ENCODE measurements around the gene KMT2D. TPM values are rescaled to one million over a fixed set of nuclear protein-coding genes. Genes with fewer than 3 reads are reported as not detected.

The KMT2D gene
- total and polyA plus RNA-seq, 2 of the 8 experiments (the other 6 are each of a cell fraction or from before 2014, with no cell fraction given) = 9.1 to 86.3 TPM

DNA sequence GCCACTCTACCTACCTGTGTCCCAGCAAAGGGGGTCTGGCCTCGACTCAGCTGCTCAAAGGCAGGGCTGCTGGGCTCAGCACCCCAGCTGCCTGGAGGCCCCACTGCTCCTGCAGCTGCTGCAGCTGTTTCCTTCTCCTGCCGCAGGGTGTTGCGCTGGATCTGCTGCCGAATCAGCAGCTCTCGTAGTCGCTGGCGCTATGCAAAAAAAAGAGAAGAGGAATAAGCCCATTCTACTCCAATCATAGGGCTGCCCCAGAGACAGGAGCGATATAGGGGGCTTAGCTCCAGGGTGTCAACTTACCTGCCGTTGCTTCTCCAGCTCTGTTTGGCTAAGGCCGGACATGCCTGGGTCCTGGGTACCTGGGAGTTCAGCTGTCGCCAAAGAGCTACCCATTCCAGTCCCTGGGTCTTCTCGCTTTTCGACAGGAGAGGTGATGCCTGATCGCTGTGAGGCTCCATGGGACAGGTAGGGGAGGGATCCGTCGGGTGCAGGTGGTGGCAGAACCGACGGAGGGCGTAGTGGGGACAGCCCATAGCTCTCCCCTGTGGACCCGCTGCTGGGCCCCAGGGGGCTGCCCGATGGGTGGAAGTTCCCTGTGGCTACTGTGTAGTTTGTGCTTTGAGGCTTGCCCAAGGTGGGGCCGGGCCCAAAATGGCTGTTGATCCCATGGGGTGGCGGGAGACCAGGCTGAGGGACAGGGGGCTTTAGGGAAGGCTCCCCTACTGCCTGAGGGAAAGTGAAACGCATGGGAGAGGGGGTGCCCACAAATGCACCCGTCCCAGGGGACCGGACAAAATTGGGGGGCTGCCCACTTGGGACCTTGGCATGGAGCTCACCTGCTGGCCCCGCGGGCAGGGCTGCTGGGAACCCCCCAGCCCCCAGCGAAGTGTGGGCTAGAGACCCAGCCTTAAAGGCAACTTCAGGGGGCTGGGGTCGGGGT lies 20.9 kb downstream of the KMT2D start:
- DNase-seq (ENCODE audit: low read depth in 1 of 2, low spot score in 2 of 2) = no peak
- Histone ChIP-seq H3K18ac (ENCODE audit: extremely low read depth, low read length) (no peak overlapping the region), H2AK5ac (ENCODE audit: low read depth, low read length) (no peak overlapping the region), H3K27ac (ENCODE audit: low read depth, low read length) (no peak overlapping the region), H3K23me2 (ENCODE audit: low read depth, low read length) (no peaks in the 10 kb centered on the region), H4K91ac (replicated peaks; ENCODE audit: insufficient read length, low read length) (no peak overlapping the region), H3K14ac (ENCODE audit: insufficient read length) (no peak overlapping the region), H2BK120ac (replicated peaks; ENCODE audit: low read depth, low read length) (no peak overlapping the region), H3K23ac (ENCODE audit: insufficient read length) (no peak overlapping the region), H3K9me3 (ENCODE audit: insufficient read depth in 2 of 2, low read depth in 1 of 2, low read length in 1 of 2) (no peaks in the 10 kb centered on the region), H3K56ac (replicated peaks; ENCODE audit: insufficient read length, low read depth, low read length) (no peak overlapping the region), H3K9ac (replicated peaks in 1 of 4; ENCODE audit: extremely low read depth in 1 of 4, low read depth in 3 of 4, low read length in 3 of 4) (no peak overlapping the region), H3K4me2 (ENCODE audit: insufficient read depth in 1 of 2, low read depth in 2 of 2, low read length in 2 of 2) (no peak overlapping the region), H3K27me3 (replicated peaks in 1 of 4; ENCODE audit: control insufficient read depth in 3 of 4, extremely low read depth in 1 of 4, insufficient read depth in 3 of 4, low read length in 3 of 4) (no peaks in the 10 kb centered on the region), H3K4ac (replicated peaks; ENCODE audit: insufficient read length, low read depth, low read length) (no peak overlapping the region), H3K4me1 (replicated peaks in 1 of 4; ENCODE audit: control insufficient read depth in 3 of 4, insufficient read depth in 4 of 4, low read length in 3 of 4) (no peaks in the 10 kb centered on the region), H2BK5ac (ENCODE audit: low read depth, low read length) (no peak overlapping the region), H2BK20ac (ENCODE audit: low read length) (no peak overlapping the region), H3K79me1 (ENCODE audit: low read depth, low read length) (no peaks in the 10 kb centered on the region; the same call in 1 of the 2 replicates), H2BK15ac (ENCODE audit: low read length) (no peak overlapping the region), H4K8ac (ENCODE audit: extremely low read depth, insufficient read depth, low read length) (no peak overlapping the region), H2AFZ (ENCODE audit: low read length) (no peak overlapping the region), H3K4me3 (ENCODE audit: extremely low read depth in 1 of 4, insufficient read depth in 2 of 4, low read depth in 3 of 4, low read length in 4 of 4) (no peak overlapping the region), H4K5ac (ENCODE audit: insufficient read length, low read depth, low read length) (no peak overlapping the region), H3K79me2 (ENCODE audit: control insufficient read depth in 1 of 2, insufficient read depth in 2 of 2, low read length in 2 of 2) (no peaks in the 10 kb centered on the region), H3K36me3 (ENCODE audit: control insufficient read depth in 2 of 4, insufficient read depth in 4 of 4, low read length in 3 of 4) (peaks cover 49 to 89% (median 80%) of the 10 kb centered on the region in 4 experiments), H2BK12ac (ENCODE audit: low read depth, low read length) (no peak overlapping the region), H4K20me1 (replicated peaks in 1 of 2; ENCODE audit: control insufficient read depth in 1 of 2, insufficient read depth in 2 of 2, low read length in 2 of 2) (peaks cover 15 to 34% of the 10 kb centered on the region in 2 experiments)
- POLR2A ChIA-PET (ENCODE audit: partially characterized antibody) = interaction anchor here (0.6 to 22.2 kb wide), 6 partner anchors 1 to 376 kb away, joined by 3 to 339 read pairs (median 3); no protein-coding TSS in a partner anchor
- 93% methylated on average over 27 of the region's 30 CpGs; no CpG with 5 or more reads in 1 of the 2 experiments for WGBS, 2 experiments (ENCODE audit: extremely low coverage in 1 of 2, insufficient coverage in 1 of 2, insufficient read length in 1 of 2, insufficient replicate concordance in 2 of 2, low coverage in 1 of 2, low lambda C conversion rate in 2 of 2, missing lambda C conversion rate in 1 of 2)
- FAIRE-seq = no peak
- CTCF ChIA-PET (ENCODE audit: partially characterized antibody) = interaction anchor here (0.7 to 12.2 kb wide), 15 partner anchors 7 to 221 kb away, joined by 3 to 126 read pairs (median 4); no protein-coding TSS in a partner anchor
- TF ChIP-seq HDAC2 (IDR thresholded peaks at IDR 0.05; ENCODE audit: borderline replicate concordance in 1 of 2, low read depth in 2 of 2, low read length in 2 of 2) (no peak), NANOG (IDR thresholded peaks at IDR 0.05; ENCODE audit: insufficient read depth, low read depth, low read length, poor library complexity, severe bottlenecking) (no peak), RAD21 (IDR thresholded peaks at IDR 0.05 in 1 of 2, conservative IDR thresholded peaks at IDR 0.05 in 1 of 2; ENCODE audit: low read depth in 2 of 2, low read length in 2 of 2) (no peak), SIRT6 (IDR thresholded peaks at IDR 0.05; ENCODE audit: low read length) (no peak), POU5F1 (IDR thresholded peaks at IDR 0.05; ENCODE audit: low read depth, low read length) (no peak), TCF12 (IDR thresholded peaks at IDR 0.05; ENCODE audit: low read depth, low read length) (no peak), TAF7 (optimal IDR thresholded peaks at IDR 0.05; ENCODE audit: borderline replicate concordance, low read depth, low read length) (no peak), KDM4A (IDR thresholded peaks at IDR 0.05; ENCODE audit: low read depth, low read length, severe bottlenecking) (no peak), YY1 (IDR thresholded peaks at IDR 0.05; ENCODE audit: low read depth, low read length) (no peak), RNF2 (IDR thresholded peaks at IDR 0.05; ENCODE audit: borderline replicate concordance, low read depth, low read length, missing control alignments, poor library complexity, severe bottlenecking) (no peak)

Data from H1 (cell line).